HG03175 (cell line): Measurements from ENCODE around the gene GOLGA8A.
"Not testable (repeated sequence)": the region's sequence is repeated elsewhere in the genome, so short reads cannot be mapped to it uniquely, and the experiment has no call there.

ENCODE experiments used
- ATAC-seq: cut with Tn5 transposase; IDR thresholded peaks from one replicate; pipeline ENCODE4 v1.9.1; 2021; ENCODE audit warnings: mild to moderate bottlenecking, moderate library complexity; ENCODE audit not compliant: unreplicated experiment

The GOLGA8A gene

DNA sequence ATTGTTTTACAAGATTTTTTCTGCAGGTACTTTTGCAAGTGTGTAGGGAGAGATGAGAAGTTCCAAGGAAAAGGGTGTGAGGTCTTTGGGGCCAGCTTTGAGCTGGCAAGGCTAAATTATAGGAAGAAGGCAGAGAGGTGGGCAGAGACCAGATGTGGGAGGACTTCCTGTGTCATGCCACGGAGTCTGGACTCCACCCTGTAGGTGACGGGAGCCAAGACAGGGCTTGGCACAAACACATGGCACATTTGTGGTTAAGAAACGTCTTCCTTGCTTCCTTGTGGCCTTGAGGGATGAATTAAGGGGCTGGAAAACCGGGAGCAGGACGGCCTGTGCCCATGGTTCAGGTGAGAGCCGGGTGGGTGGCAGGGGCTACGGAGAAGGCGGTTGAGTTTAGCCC is 19.2 kb downstream of the GOLGA8A start:
- not testable (repeated sequence) for ATAC-seq

DNA sequence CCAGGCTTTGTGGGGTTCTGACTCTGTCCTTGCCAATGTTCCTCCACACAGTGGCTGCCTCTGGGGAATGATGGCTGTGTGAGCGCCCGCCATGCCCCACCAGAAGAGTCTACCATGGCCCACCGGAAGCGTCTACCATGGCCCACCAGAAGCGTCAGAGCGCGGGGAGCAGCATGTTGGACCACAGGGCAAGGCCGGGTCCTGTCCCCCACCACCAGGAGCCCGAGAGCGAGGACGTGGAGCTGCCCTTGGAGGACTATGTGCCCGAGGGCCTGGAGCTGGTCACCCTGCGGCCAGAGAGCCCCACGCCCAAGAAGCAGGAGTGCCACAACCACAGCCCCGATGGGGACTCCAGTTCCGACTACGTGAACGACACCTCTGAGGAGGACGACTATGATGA is 28.1 kb downstream of the GOLGA8A start:
- ATAC-seq, result not testable (repeated sequence)

DNA sequence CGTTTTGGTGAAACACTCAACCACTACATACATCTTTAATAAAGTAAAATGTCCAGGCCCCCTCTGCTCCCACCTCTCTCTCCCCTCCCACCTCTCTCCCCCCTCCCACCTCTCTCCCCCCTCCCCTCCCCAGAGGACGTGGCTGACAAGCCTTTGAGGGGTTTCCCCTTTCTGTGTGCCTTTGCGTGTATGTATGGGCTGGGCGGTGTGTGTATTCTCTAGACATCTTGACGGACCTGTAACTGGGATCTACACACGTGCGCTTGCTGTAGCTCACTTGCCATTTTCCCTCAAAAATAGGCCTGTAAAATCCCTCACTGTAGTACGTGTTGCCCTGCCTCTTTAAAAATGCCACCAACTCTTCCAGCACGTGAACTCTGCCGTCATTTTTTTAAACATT is 28.6 kb downstream of the GOLGA8A start:
- not testable (repeated sequence) for ATAC-seq

DNA sequence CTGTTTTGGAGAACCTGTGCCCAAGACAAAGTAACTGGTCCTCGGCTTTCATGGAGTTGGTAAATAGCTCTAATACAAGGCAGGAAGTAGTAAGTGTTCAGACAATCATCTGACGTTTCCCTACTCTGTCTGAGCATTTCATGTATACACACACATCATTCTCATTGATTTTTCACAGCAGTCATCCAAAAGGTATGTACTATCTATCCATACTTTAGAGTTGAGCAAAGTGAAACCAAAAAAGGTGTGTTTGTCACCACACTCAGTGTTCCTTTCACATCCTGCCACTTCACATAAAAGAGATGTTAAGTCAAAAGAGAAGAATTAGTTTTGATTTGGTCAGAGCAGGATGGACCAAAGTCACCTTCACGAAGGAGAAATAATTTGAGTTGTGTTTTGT is 33.7 kb downstream of the GOLGA8A start:
- not testable (repeated sequence) for ATAC-seq

DNA sequence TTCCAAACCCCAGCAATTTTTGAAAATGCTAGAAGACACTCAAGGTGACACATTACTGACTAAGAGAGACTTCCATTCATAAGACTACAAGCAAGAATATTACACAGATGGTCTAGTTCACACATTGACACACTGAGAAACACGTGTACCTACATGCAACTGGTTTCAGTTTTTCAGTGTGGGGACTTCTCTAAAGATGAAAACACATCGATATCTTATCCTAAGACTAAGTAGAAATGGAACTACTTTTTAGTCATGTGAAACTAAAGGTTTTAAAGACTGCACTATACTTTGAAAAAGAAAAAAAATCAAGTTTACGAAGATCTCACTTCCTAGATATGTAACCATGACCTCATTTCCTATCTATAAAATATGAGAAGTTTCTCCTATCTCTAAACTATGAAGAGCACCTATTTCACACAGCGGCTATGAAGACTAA is 34.4 kb downstream of the GOLGA8A start:
- ATAC-seq, result not testable (repeated sequence)

DNA sequence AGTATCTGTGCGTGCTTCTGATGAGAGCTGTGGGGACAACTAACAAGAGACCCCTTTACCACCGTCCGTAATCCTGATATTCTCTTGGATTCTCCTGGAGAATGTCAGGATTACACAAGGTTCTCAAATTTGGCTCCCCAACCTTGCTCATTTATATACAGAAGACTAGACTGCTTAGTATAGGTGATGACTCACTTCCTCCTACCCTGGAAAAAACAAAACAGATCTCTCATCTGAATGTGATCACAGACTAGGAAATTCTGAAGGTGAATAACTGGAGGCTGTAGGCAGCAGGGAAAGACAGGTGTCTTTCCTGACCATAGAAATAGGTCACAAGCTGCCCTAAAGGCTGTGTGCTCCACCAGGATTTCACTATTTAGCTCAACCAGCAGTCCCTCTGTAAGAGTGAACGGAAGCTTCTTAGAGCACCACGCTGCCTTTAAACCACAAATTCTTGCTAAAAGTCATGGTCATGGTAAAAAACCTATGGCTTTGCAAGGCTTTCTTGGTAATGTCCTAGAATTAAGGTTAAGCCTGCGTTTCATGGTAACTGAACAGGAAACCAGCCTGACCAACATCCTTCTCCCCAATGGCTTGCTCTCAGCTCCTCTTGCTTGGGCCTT is 39.9 kb downstream of the GOLGA8A start:
- not testable (repeated sequence) for ATAC-seq

DNA sequence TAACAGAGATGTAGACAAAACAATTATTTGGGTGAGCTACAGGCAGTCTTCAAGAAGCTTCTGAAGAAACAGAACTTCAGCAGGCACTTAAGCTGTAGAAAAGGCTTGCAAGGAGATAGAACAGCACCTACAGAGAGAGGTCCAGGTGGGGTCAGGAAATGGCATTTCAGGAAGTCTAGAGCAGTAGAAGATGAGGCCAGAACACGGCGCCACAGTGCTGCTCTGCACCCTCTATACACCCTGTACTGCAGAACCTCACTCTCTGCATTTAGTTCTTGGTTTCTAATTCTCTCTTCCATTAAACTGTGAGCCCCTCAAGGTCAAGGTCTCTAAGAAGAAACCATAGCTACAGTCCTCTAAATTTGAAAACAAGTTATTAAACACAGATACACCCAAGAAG is 44.6 kb downstream of the GOLGA8A start:
- ATAC-seq, result not testable (repeated sequence)

DNA sequence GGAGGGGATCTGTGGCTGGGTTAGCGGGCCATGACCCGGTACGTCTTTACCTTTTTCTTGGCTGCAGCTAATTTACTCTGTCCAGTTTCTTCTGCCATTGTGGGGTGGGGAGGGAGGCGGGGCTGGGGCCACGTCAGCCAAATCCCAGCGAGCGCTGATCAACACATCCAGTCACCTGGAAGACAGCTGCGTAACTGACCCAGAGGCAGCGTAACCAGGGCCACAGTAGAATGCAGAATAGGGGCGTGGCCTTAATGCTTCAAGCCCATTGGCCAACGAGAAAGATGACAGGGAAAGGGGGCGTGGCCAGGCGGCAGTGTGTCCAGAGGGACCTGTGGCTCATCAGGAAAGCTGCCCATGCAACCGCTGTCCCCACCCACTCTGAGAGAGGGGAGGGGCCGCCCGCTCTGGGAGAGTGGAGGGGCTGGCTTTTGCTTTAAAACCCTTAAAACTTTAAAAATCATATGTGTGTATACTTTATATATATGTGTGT is 48.0 kb downstream of the GOLGA8A start:
- not testable (repeated sequence) for ATAC-seq
